Limb (tissue), 2 donors: ENCODE results near the gene WDR86.
A peak's percentile ranks its signal among the peaks of the same experiment; 100 is the strongest.

ENCODE experiments used
- DNase-seq, 2 donors: peaks; one replicate each; pipeline ENCODE4 v3.0.0-alpha.2; 2016; ENCODE audit errors: extremely low spot score in 2 of 2

Gene WDR86

DNA sequence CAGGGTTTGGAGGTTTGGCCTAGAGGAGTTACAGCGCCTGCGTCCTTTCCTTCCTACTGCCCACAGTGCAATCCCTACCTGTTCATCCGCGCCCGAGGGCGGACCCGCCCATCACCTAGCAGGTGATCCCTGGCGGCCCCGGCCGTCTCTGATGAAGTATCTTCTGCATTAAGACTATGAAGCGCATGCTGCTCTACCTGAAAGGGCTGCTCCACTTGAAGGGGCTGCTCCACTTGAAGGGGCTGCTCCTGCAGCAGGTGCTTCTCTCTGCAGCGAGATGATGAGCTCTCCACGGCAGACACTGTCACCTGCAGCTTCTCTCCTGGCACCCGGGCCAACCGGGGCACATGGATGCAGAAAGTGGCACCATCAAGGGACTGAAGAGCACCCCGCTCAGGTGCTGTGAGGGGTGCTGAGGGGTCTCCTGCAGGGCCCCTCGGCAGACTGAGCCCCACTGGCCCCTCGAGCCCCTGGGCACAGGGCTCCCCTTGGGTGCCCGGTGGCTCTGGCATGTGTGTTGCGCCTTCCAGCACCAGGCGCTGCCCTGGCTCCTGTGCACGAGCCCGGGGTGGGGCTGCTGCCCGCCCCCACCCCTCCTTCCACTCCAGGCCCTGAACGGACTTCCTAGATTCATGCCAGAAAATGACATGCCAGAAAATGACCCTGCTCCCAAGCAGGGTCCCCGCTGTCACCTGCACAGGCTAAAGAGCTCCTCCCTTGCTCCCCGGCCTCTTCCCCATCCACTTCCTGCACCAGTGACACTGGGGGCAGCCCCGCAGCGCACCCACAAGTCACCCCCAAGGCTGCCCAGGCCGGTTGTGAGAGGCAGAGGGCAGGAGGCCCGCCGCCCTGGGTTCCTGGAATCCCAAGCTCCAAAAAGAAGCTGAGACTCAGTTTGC, 29.4 kb downstream of the WDR86 start:
- DNase-seq = no peak

DNA sequence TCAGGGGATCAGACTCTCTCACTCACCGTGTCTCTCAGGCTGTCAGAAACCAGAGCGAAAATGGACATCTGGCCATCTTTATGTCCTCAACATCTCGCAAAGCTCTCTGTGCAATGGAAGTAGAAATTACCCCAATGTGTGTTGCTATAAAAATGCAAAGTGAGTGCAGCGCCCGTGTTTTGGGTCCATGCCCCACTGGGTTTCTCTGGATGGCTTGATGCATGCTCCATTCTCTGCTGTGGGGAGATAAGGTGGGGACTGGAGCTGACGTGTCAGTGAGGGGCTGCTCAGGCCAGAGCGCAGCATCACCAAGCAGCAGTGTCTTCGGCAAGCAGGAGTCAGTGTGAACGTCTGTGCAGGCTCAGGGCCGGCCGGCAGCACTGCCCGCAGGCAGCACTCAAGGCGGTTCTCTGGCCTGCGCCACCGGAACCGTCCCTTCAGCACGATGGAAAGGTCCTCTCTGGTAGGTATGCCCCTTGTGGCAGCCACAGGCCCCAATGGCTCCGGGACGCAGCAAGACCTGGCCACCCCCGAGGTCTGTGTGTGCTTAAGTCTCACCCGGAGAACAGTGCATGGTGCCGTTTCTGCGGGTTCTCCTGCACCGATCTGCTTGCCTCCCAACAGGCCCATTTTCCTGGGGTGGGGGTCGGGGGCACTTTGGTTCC, 30.2 kb downstream of the WDR86 start:
- DNase-seq = peak in 1 of 2 donors; percentile 24

GRCh38 chr7:151379193-151379520, 30.7 kb downstream of the WDR86 start:
- peak in 1 of 2 donors; percentile 18 for DNase-seq

GRCh38 chr7:151378496-151379192, 31.2 kb downstream of the WDR86 start:
- DNase-seq = peak in 1 of 2 donors; percentile 20

DNA sequence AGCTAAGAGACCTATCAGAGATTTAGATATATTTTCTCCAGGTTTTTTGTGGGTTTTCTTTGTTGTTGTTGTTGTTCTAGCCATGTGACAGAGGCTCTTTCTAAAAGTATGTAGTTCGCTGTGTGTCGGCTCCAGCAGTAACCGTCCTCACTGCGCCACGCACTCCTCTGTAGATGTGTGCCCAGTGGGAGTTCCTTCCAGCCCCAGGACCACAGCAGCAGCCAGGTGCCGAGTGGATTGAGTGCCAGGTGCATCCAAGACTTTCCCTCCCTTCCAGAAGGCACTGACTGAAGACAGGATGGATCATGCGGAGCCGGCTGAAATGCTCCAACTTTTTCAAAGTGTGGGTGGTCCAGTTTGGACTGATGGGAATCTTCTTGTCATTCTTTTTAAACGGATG, 31.8 kb downstream of the WDR86 start:
- DNase-seq = no peak

DNA sequence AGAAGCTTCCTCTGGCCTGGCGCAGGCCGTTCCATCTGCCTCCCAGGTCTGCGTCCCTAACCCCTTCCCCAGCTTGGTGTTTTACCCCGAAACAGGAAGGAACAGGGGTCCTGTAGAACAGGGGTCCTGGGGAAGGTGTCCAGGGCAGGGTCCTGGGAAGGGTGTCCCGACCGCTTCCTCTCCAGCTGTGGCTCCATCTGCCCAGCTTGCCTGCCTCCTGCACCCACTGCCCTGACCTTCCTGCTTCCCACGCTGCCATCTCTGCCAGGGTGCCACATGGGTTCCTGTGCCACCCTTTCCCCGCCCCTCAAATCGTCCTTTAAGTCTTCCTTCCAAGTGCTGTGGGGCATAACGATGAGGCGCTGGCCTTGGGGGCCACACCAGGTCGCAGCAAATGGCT, 32.4 kb downstream of the WDR86 start:
- no peak for DNase-seq

GRCh38 chr7:151376218-151376902, 33.5 kb downstream of the WDR86 start:
- no peak for DNase-seq

DNA sequence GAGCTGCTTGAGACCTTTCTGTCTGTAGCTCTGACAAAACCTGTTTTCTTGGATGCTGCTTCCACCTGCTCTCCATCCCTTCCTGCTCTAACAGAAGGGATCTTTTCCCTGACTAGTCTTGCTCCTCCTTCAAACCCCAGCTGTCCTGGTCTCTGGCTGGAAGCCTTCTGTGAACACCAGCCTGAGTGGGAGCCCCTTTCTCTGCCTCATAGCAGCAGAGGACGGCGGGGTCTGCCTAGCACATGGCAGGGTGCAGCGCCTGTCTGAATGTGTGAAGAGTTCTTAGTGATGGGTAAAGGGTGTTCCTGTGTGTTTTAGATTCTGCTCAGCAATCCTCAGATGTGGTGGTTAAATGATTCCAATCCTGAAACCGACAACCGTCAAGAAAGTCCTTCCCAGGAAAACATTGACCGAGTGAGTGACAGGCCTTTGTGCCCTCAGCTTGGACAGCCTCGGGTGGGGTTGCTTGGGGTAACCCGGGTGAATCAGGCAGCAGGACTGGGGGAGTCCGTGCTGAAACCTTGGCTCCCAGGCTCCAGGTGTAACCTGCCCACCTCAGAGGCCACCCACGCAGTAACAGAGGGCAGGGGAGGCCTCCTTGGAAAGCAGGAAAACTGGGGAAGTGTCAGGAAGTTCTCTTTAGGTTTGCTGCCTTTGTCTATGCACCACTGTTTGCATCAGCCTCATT, 34.2 kb downstream of the WDR86 start:
- DNase-seq = no peak

DNA sequence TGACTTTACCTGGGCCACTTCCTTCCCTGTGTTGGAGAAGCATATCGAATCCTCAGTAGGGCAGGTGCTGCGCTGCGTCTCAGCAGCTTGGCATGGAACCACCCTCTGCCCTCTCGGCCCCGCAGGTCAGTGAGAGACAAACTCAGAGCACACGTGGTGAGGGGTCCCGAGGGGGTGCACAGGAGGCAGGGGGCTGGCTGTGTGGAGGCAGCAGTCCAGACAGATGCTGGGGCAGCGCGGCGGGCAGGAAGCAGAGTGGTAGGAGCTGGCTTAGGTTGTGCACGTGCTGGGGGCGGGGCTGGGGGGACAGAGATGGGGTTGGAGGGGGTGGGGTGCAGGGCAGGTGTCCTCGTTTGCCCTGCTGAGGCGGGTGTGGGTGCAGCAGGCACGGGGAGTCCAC, 35.1 kb downstream of the WDR86 start:
- no peak for DNase-seq

- no peak for DNase-seq
Measured at GRCh38 chr7:151374139-151374538, 35.7 kb downstream of the WDR86 start.

- DNase-seq = no peak
Measured at GRCh38 chr7:151373599-151373998, 36.2 kb downstream of the WDR86 start.

- no peak for DNase-seq
Measured at GRCh38 chr7:151372612-151373265, 37.1 kb downstream of the WDR86 start.

DNA sequence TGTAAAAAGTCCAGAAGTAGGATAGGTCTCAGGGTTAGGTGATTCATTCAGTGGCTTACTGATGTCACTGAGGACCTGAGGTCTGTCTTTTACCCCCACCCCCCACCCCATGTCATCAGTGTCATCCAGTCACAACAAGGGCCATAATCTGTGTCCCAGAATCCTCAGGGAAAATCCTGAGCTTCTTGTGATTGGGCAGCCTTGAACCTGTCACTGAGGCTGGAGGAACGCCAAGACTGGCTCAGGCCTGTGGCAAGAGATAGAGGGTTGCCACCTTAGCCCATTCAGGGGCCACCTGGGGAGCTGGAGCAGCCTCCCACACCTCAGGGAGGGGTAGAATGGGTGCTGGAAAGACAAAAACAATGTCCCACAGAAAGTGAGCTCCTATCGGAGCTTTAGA, 38.6 kb downstream of the WDR86 start:
- DNase-seq = no peak

- DNase-seq = peak; percentile 77 to 84
Measured at GRCh38 chr7:151368136-151368571, 41.7 kb downstream of the WDR86 start.

DNA sequence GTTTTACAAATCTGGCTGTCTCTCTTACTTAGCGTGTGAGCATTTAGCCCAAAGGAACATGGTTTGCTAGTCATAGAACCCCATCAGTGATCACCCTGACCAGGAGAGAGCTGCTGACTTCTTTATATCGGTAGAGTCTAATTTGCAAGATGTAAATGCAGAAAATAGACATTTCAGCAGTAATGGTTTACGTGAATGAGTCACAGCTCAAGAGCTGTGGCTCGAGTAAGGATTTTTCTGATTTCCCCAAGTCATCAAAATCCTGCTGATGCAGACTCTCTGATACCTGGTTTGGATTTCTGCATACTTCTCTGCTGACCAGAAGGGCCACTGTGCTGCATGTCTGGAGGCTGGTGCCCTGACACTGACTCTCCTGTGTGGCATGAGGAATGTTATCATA, 42.6 kb downstream of the WDR86 start:
- no peak for DNase-seq

DNA sequence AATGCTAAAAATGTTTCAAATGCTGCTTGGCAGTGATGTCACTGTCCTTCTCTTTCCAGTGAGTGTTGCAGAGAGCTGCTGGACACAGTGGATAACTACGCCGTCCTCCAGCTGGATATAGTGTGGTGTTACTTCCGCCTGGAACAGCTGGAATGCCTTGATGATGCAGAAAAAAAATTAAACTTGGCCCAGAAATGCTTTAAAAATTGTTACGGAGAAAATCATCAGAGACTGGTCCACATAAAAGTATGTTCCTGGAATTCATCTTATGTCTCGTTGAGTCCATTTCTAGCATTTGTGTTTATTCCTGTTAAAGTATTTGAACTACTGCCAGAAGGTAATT, 43.0 kb downstream of the WDR86 start:
- peak in 1 of 2 donors; percentile 82 for DNase-seq

- DNase-seq = no peak
Measured at GRCh38 chr7:151366166-151366879, 43.5 kb downstream of the WDR86 start.

GRCh38 chr7:151363182-151363581, 46.7 kb downstream of the WDR86 start:
- DNase-seq = no peak

DNA sequence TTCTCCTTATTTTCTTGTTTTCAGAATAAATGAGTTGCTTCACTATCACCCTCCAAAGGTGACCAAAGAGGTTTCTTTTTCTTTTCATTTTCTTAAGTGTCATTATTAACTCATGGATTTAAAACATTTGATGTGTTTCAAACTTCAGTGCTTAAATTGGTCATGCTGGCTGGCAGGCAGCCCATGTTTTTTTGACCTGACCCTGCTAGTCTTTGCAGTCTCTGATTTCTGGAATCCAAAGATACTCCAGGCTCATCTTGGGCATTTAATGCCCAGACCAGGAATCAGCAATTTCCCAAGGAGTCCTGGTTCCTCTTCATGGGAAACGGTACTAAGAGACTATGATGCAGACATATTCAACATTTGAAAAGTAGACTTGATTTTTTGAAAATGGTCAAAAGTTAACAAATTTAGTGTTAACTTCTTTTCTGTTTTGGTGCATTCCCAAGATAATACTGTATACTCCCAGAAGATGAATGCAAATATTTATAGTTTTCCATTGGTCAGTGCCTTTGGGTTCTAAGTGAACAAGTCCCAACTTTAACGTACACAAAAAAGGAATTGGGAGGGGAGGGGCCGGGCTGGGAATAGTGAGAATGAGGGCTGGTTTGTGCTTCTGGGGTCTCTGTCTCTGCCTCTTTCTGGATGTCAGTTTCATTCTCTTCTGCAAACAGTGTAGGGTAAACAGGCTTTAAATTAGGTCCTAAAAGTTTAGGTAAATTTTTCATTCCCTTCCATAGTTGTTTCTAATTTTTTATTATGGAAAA, 48.5 kb downstream of the WDR86 start:
- no peak for DNase-seq
